Measurements from ENCODE around the gene SRRM4. TPM values are rescaled to one million over a fixed set of nuclear protein-coding genes. Genes with fewer than 3 reads are reported as not detected.

Gene SRRM4
- total and polyA plus RNA-seq, 10 of the 15 experiments (the other 5 are each of a cell fraction or from before 2014, with no cell fraction given), result under 0.01 to 0.01 TPM; not detected in 8

GRCh38 chr12:119181202-119181601 is 199.9 kb downstream of the SRRM4 start:
- FAIRE-seq, result no peak
- CTCF ChIA-PET, result no interaction called here
- ATAC-seq, result no peak
- in situ Hi-C loops (cut with MboI) (no loop called here), intact Hi-C loops (cut with micrococcal nuclease; ENCODE audit: unreplicated experiment) (no loop called here)
- POLR2A ChIA-PET, result no interaction called here
- Histone ChIP-seq H3K36me3 (ENCODE audit: control insufficient read depth in 2 of 2, insufficient read depth in 2 of 2, low read length in 1 of 2) (no peaks in the 10 kb centered on the region), H3K4me2 (ENCODE audit: control insufficient read depth, insufficient read depth) (no peak overlapping the region), H4K20me1 (ENCODE audit: control insufficient read depth, insufficient read depth) (no peaks in the 10 kb centered on the region), H3K27ac (ENCODE audit: control insufficient read depth, insufficient read depth) (no peak overlapping the region), H2AFZ (ENCODE audit: control insufficient read depth, low read depth, low read length) (no peak overlapping the region), H3K79me2 (ENCODE audit: control insufficient read depth, insufficient read depth, low read length) (no peaks in the 10 kb centered on the region), H3K4me1 (ENCODE audit: control insufficient read depth, insufficient read depth, low read length) (no peaks in the 10 kb centered on the region), H3K9ac (ENCODE audit: control insufficient read depth, insufficient read depth, low read length) (no peak overlapping the region), H3K27me3 (replicated peaks in 1 of 2; ENCODE audit: control insufficient read depth in 2 of 2, insufficient read depth in 2 of 2, low read length in 1 of 2) (peaks cover 0 to 3% of the 10 kb centered on the region in 2 experiments; a peak in 1 of 4 replicates), H3K9me3 (replicated peaks; ENCODE audit: control insufficient read depth, insufficient read depth, low read length) (no peaks in the 10 kb centered on the region), H3K4me3 (no peak overlapping the region)
- no TSS peak for BruUV-seq (replicated peaks)
- TF ChIP-seq IKZF1 (conservative IDR thresholded peaks at IDR 0.05) (no peak), IRF4 (IDR thresholded peaks at IDR 0.05; ENCODE audit: low read depth, low read length) (no peak), ELK1 (IDR thresholded peaks at IDR 0.05; ENCODE audit: low read depth, low read length) (no peak), ATF7 (IDR thresholded peaks at IDR 0.05; ENCODE audit: low read depth) (no peak), ZBTB4 (CRISPR knock-in tag; IDR thresholded peaks at IDR 0.05) (no peak), EED (IDR thresholded peaks at IDR 0.05; ENCODE audit: low read depth) (no peak)
- DNase-seq (ENCODE audit: low read depth, low spot score), result no peak
- RAD21 ChIA-PET (ENCODE audit: unreplicated experiment), result no interaction called here
- 0% methylated on average over 2 of the region's 2 CpGs for WGBS (ENCODE audit: insufficient coverage, insufficient replicate concordance, low lambda C conversion rate, missing lambda C conversion rate)
- SMC1A ChIA-PET (ENCODE audit: uncharacterized antibody, unreplicated experiment), result no interaction called here
